Esophagus muscularis mucosa (tissue), 4 donors: ENCODE data around the gene IGFBPL1.

ENCODE experiments used
- CTCF ChIP-seq, 3 experiments: fragments of 200-600 bp in 2 of 3; fragments of 450-650 bp in 1 of 3; sonication (generic) in 2 of 3; IDR thresholded peaks; one replicate each; pipeline ENCODE4 v1.5.1; 2017 to 2019; ENCODE audit warnings: antibody characterized with exemption in 3 of 3, mild to moderate bottlenecking in 2 of 3, moderate library complexity in 1 of 3
- EP300 ChIP-seq: sonication (generic); formaldehyde crosslinking; IDR thresholded peaks from one replicate; pipeline ENCODE4 v1.6.1; 2017; ENCODE audit warnings: antibody characterized with exemption
- POLR2AphosphoS5 ChIP-seq, 2 donors: sonication (generic); formaldehyde crosslinking; IDR thresholded peaks; one replicate each; pipeline ENCODE4 v1.6.1; 2017; ENCODE audit warnings: antibody characterized with exemption in 2 of 2

DNA sequence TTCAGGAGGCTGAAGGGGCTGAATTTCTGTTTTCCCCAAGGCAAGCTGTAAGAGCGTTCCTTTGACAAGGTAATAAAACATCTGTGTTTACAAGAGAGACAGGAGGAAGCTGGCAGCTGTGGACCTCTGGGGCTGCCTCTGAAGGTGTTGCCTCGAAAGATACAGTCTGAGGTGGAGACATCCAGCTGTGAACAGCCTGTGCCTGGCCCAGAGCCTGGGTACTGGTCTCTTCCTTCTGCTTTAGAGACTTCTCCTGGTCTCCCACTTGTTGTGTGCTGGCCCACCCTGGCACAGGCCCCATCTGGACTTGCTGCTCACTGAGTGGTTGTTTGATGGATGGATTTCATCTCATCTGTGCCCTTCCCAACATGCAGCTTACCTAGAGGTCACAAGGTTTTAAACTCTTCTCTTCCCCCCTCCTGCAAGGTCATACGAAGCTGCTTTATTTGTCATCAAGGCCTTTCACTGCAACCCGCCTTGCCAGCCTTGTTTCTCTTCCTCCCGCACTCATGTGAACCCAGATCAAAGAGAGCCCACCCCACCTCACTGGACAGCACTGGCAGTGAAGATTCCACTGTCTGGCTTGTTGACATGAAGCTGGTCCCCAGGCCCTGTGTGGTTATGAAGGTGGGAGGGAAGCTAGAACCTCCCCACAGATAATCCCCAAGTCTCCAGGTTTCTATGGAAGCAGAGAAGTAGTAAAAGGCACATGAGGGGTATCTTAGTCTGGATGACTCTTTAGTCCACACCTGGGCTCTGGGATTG, 66.7 kb downstream of the IGFBPL1 start:
- no peak for TF ChIP-seq CTCF (IDR thresholded peaks at IDR 0.05)
- no peak for TF ChIP-seq EP300
- TF ChIP-seq POLR2AphosphoS5 (IDR thresholded peaks at IDR 0.05): no peak
